Gastrocnemius medialis (tissue), 4 donors: ENCODE data around the gene SNCG.

Experiments used
- POLR2A ChIP-seq, 2 donors: fragments of 450-650 bp; IDR thresholded peaks; one replicate each; pipeline ENCODE4 v1.6.1; 2017; ENCODE audit warnings: antibody characterized with exemption in 2 of 2, mild to moderate bottlenecking in 2 of 2, moderate library complexity in 2 of 2
- TF ChIP-seq, protein P1 (sequence below), 5 experiments: fragments of 450-650 bp in 3 of 5; fragments of 200-600 bp in 2 of 5; sonication (generic) in 2 of 5; IDR thresholded peaks in 4 of 5; conservative IDR thresholded peaks in 1 of 5; 1 replicate in 4 of 5; 2 replicates in 1 of 5; pipeline ENCODE4 v1.5.1; 2016 to 2019; ENCODE audit warnings: antibody characterized with exemption in 5 of 5, mild to moderate bottlenecking in 3 of 5, moderate library complexity in 3 of 5

DNA sequence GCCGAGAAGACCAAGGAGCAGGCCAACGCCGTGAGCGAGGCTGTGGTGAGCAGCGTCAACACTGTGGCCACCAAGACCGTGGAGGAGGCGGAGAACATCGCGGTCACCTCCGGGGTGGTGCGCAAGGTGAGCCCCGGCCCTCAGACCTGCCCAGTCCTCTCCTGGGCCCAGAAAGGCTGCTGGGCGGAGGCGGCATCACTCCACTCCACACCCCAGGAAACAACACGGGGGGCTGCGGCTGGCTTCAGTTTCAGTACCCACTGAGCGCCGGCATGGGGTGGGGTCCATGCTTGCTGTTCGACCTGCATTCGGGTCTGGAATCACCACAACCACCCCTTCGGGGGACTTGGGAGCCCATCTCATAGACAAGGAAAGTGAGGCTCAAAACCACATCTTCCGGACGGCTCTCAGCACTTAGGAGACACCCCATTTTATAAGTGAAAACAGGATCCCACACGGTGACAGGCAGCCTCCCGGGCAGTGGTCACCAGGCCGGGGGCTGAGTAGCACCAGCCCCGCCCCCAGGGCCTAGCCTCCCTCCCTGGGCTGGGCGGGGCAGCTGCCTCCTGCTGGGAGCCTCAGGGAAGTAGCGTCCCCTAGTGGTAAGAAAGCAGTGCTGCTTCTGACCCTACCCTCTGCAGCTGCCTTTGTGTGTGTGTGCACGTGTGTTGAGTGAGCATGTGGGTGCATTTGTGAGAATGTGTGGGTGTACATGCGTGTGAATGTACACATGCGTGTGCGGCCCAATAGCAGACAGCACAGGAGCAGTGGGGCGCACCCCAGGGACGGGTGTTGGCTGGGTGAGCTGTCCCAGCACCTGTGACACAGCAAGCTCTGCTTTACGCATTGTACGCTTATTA lies 1.8 kb downstream of the SNCG start:
- TF ChIP-seq, protein P1, sequence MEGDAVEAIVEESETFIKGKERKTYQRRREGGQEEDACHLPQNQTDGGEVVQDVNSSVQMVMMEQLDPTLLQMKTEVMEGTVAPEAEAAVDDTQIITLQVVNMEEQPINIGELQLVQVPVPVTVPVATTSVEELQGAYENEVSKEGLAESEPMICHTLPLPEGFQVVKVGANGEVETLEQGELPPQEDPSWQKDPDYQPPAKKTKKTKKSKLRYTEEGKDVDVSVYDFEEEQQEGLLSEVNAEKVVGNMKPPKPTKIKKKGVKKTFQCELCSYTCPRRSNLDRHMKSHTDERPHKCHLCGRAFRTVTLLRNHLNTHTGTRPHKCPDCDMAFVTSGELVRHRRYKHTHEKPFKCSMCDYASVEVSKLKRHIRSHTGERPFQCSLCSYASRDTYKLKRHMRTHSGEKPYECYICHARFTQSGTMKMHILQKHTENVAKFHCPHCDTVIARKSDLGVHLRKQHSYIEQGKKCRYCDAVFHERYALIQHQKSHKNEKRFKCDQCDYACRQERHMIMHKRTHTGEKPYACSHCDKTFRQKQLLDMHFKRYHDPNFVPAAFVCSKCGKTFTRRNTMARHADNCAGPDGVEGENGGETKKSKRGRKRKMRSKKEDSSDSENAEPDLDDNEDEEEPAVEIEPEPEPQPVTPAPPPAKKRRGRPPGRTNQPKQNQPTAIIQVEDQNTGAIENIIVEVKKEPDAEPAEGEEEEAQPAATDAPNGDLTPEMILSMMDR (IDR thresholded peaks at IDR 0.05 in 4 of 5, conservative IDR thresholded peaks at IDR 0.05 in 1 of 5) = peak; percentile 64 to 85 (median 82)
- no peak for TF ChIP-seq POLR2A (IDR thresholded peaks at IDR 0.05)
